ENCODE measurements around the gene OSM.

GRCh38 chr22:30284666-30285065 lies 18.0 kb upstream of the OSM start:
- TF ChIP-seq EZH2 (IDR thresholded peaks at IDR 0.05), result no peak
- no peak for TF ChIP-seq POLR2A (IDR thresholded peaks at IDR 0.05; ENCODE audit: borderline replicate concordance, extremely low read depth, insufficient read depth, insufficient read length)

Data from HCT116 (cell line).